GM12875 (cell line): ENCODE data around the gene CUEDC2.

Experiments used
- H3K4me3 ChIP-seq: one replicate; pipeline ENCODE4 v1.5.1; 2011; ENCODE audit warnings: low read depth, low read length, control low read depth
- TF ChIP-seq, protein P1 (sequence below): IDR thresholded peaks from 2 replicates; pipeline ENCODE4 v1.5.1; 2011; ENCODE audit warnings: low read depth, mild to moderate bottlenecking, control low read depth, inconsistent platforms, low read length, moderate library complexity, borderline replicate concordance; ENCODE audit not compliant: insufficient read depth

The CUEDC2 gene

DNA sequence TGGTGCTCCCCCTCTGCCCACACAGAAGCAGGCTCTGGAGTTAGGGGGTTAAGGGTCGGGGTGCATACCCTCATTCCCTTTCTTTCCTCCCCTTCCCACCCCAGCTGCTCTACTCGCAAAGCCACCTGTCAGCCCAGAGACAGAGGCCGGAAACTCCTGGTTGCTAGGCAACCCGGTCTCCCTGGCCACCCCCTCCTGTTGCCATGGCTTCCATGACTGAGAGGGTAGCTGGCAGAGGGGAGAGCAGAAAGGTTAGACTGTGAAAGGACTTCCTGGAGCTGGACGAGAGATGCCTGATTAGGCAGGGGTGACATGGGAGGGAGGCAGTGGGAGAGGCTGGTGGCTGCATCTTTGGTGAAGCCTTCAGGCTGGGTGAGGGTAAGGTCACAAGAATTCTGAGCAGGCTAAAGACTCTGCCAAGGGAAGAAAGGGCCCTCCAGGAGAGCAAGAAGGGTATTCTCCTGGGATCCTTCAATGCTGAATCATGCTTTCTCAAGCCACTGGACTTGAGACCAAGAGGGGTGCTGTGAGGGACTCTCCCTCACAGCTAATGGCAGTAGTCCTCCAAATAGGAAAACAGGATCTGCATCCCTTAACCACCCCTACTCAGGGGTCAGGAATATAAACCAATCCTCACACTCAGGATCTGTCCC is 19.2 kb downstream of the CUEDC2 start:
- TF ChIP-seq, protein P1, sequence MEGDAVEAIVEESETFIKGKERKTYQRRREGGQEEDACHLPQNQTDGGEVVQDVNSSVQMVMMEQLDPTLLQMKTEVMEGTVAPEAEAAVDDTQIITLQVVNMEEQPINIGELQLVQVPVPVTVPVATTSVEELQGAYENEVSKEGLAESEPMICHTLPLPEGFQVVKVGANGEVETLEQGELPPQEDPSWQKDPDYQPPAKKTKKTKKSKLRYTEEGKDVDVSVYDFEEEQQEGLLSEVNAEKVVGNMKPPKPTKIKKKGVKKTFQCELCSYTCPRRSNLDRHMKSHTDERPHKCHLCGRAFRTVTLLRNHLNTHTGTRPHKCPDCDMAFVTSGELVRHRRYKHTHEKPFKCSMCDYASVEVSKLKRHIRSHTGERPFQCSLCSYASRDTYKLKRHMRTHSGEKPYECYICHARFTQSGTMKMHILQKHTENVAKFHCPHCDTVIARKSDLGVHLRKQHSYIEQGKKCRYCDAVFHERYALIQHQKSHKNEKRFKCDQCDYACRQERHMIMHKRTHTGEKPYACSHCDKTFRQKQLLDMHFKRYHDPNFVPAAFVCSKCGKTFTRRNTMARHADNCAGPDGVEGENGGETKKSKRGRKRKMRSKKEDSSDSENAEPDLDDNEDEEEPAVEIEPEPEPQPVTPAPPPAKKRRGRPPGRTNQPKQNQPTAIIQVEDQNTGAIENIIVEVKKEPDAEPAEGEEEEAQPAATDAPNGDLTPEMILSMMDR = no peak
- H3K4me3 ChIP-seq = no peak overlapping the region

DNA sequence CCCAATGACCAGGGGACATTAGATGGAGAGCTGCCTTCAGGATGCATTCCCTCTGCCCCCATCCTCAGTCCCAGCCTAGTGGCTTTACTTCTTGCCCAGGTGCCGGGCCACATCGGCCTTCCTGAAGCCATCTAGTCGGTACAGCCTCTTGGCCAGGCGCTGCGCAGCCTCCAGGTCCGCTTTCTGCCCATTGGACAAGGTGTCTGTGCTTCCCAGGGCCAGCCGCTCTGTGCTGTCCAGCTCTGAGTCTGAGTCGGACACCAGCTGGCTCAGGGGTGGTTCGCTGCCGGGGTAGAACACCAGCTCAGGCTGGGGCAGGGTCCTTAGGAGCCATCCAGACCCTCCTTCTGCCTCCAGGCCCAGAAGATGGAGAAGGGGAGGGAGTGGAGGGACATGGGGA is 20.1 kb downstream of the CUEDC2 start:
- no peak overlapping the region for H3K4me3 ChIP-seq
- TF ChIP-seq, protein P1 = no peak

DNA sequence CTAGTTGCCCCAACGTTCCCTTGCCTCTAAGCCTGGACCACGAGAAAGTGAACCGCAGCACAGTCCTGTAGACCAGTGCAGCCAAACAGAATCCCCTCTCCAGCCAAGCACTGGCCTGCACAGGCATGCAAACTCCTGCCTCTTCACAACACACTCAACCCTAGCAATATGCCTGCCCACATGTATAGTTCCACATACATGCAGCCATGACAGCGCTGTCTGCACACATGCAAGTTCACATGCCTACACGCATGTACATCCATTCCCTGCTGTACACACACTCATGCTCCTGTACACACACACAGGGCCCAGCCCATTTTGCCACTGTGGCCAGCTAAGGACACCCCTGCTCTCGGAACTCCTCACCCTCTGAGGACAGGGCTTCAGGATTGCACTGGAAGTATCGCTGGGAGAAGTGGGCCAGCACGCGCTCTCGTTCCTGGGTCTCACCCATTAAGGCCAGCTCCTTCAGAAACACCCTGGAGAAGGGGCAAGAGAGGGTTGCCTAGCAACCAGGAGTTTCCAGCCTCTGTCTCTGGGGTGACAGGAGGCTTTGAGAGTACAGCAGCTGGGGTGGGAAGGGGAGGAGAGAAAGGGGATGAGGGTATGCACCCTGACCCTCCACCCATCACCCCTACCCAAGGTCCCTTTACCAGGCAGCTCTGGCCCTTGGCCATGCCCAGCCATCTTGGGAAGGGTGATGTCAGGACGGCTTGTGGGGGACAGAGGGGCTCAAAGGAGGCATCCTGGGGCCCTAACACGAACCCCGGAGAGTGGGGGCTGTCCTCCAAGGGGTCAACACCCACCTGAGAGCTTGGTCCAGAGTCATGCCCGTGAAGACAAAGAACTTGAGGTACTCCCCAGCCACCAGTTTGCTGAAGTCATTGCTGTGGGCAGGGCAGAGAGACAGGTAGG is 20.8 kb downstream of the CUEDC2 start:
- TF ChIP-seq, protein P1 = no peak
- H3K4me3 ChIP-seq = no peak overlapping the region

DNA sequence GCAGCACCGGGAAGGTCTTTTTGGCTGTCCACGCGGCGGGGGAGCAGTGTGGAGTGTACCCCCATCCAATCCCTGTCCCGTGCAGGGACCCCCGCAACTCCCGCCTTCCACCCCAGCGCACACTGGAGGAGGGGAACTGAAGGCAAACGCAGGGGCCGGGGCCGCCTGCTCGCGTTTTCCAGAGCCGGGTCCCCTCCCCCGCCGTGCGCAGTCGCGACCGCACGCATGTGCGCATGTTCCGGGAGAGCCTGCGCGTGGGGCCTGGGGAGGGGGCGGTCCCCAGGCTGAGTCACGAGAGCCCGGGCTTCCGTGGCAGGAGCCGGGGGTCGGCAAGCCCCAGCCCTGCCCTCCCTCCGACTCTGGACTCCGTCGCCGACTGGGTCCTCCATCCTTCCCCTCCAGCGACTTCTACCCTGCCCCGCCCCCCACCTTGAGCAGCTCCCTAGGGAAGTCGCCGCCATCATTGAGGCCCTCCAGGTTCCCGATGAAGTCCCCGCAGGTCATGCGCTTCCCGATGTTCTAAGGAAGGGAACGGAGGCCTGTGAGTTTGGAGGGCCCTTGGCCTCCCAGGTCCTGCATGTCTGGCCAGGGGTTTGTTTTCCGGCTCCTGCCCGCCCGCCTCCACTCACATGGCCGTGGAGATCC is 21.8 kb downstream of the CUEDC2 start:
- TF ChIP-seq, protein P1 = no peak
- H3K4me3 ChIP-seq = peak overlapping the region; percentile 22

DNA sequence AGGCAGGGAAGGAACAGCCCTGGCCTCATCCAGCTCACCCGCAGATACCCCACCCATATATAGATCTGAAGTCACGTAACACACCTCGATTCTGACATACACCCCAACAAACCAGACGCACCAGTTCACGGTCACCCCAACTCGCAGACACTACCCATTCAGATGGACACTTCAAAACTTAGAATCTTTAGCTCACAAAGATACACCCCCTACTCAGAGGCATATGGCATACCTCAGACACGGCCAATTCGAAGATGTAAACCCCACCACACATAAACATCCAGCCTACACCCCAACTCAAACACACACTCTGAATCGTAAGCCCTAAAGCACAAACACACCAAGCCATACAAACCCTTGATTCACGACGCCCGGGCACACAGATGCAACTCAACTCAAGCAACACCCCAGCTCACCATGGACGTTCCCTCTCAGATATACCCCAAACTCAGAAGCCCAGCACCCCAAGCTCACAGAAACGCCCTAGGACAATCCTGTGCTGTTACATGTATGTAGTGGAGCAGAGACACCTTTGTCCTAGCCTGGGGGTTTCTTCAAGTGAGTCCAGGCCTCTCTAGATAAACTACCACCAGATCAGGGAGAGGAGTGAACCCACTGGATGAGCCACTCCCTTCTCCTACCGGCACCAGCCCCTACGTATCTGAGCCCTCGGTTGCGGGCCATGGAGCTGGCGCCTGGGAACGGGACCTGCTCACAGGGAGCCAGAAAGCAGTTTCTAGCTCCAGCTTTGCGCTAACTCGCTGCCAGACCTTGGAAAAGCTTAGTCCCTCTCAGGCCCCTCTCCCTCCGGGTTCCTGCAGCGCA is 22.6 kb downstream of the CUEDC2 start:
- peak overlapping the region; percentile 8 for H3K4me3 ChIP-seq

DNA sequence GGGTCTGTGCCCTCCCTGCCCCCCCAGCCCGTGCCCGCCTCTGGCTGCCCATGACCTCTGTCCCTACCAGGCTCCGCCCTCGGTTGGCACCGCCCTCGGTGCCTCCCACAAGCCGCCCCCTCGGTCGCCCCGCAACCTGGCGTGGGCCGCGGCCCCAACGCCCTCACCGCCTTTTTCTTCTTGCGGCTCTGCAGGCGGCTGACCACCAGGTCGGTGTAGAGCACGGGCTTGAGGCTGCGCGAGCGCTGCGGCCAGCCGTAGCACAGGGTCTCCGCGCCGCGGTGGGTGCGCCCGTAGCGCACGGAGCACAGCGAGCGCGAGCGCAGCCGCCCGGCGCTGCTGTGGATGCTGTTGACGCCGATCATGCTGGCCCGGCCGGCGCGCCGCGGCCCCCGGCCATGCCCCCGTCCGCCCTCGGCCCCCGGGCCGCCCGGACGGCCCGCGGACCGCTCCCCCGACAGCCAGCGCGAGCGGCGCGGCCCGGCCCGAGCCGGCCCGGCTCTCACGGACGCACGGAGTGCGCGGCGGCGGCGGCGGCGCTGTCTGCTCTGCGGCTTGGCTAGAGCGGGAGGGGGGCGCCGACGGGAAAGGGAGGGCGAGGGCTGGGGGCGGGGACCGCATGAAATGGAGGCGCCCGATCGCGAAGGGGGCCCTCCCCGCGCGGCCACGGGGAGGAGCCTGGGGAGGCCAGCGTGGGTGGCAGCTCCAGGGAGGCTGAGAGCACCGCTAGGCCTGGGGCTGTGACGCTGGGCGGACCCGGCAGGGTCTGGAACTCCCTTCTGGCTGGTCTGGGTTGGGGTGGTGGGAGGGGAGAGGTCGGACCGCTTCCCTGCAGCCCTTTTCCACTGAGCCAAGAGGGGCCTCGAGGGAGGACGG is 23.4 kb downstream of the CUEDC2 start:
- TF ChIP-seq, protein P1 = no peak
- H3K4me3 ChIP-seq = peak overlapping the region; percentile 19

More for the DNA sequence above, 22.6 kb downstream of the CUEDC2 start:
- TF ChIP-seq, protein P1 = no peak
